GM18498 (cell line): ENCODE measurements around the gene BRD4.
"Not testable (repeated sequence)": the region's sequence is repeated elsewhere in the genome, so short reads cannot be mapped to it uniquely, and the experiment has no call there.

Source experiments
- ATAC-seq: cut with Tn5 transposase; IDR thresholded peaks from one replicate; pipeline ENCODE4 v1.9.1; 2021; ENCODE audit warnings: mild to moderate bottlenecking, moderate library complexity; ENCODE audit not compliant: unreplicated experiment

The BRD4 gene

GRCh38 chr19:15332311-15332996 is at the start of gene BRD4:
Gene BRD4, minus strand, starts transcription at chr19:15332539. Its CDS starts 59,440 bp downstream, at chr19:15273099.
- peak; percentile 55 for ATAC-seq

DNA sequence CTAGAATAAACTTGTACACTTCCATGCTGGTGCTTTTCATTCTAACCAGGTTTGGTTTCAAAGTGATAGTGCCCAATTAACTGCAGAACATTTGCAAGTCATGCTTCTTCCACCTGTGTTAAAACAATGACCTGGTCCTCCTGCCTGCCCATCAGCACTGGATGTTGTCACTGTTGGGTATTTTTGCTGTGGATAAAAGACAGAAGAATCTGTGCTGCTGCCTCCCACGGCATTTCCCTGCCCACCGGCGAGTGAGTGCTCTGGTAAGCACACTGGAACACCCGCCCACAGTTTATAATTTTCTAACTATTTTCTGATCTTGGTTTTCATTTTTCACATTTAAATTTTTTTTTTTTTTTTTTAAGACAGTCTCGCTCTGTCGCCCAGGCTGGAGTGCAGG is 49.5 kb upstream of the BRD4 start:
- ATAC-seq: no peak

GRCh38 chr19:15381429-15381828 is 49.1 kb upstream of the BRD4 start:
- no peak for ATAC-seq

DNA sequence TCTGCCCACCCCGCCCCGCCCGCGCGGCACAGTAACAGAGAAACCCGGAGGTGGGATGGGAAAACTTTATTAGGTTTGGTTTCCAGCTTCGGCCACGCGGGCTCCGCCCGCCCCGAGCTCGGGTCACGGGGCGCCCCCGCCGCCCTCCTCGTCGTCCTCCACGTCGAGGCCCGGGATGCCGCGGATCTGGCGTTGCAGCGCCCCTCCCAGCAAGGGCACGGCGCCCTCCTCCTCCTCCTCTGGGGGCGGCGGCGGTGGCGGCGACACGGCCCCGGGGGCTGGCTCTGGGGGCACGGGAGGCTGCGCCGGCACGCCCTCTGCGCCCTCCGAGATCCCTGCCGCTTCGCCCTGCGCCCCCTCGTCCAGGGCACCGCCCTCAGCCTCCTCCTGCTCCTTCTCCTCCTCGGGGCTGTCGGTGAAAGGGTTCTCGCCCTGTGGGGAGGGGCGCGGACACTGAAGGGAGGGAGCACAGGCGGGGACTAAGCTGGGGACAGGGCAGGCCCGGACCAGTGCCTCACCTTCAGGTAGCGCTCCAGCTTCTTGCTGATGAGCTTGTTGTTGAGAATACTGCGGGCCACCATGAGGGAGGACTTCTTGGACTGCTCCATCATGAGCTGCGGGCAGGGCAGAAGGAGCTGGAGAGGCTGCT is 47.8 kb upstream of the BRD4 start:
- peak; percentile 21 for ATAC-seq

- peak; percentile 81 for ATAC-seq
Measured at GRCh38 chr19:15379083-15379998, 47.0 kb upstream of the BRD4 start, which contains the start of gene AKAP8. Gene AKAP8, minus strand, starts transcription at chr19:15379787. Its CDS starts 56 bp downstream, at chr19:15379731.

- no peak for ATAC-seq
Measured at GRCh38 chr19:15378534-15379082, 46.3 kb upstream of the BRD4 start.

DNA sequence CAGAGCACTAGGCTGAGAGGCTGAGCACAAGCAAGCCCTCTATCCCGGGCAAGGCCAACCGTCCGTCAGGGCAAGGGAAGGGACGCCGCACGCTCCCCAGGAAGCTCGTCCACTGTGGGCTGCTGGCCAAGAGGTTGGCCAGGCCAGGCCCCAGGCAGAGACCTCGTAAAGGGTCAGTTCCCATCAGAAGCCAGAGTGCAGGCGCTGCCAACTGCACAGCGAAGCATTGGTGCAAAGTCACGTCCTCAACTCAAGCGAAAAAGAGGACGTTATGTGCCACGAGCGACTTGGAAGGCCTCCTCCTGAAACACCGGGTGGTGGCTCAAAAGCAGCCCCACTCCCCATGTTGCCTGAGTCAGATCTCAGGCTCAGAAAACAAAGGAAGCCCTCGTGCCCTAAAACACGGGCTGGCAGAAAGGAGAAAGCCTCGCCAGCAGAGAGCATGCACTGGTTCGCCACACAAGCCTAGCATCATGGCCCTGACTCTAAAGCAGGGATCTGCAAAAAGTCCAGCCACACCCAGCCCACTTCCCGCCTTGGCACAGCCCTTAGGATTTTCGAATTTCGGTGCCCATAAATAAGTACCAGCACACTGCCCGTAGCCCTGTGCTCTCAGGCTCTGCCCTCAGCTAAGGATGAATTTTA is 42.6 kb upstream of the BRD4 start:
- no peak for ATAC-seq

DNA sequence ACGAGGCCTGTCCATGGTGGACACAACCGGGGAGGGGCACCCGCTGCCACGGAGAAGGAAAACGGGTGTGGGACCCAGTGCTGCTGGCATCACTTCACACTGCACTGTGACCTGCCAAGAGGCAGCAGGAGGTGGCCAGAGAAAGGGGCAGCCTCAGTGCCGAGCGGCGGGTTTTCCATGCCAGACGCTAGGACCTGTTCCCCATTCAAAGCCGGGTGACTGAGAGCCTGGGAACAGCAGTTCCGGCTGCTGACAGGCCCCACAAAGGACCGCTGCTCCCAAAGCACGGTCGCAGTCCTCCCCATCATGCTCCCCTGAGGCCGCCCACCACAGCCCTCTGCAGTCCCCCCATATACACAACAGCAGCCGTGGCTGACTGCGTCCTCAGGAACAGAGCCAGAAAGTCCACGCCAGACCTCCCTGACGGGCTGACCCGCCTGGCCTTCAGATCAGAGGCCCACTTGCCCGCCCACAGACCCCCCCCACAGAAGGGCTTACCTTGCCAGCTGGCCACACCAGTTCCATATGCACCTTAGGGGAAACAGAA is 41.8 kb upstream of the BRD4 start:
- no peak for ATAC-seq

GRCh38 chr19:15373644-15374043 is 41.3 kb upstream of the BRD4 start:
- ATAC-seq: no peak

DNA sequence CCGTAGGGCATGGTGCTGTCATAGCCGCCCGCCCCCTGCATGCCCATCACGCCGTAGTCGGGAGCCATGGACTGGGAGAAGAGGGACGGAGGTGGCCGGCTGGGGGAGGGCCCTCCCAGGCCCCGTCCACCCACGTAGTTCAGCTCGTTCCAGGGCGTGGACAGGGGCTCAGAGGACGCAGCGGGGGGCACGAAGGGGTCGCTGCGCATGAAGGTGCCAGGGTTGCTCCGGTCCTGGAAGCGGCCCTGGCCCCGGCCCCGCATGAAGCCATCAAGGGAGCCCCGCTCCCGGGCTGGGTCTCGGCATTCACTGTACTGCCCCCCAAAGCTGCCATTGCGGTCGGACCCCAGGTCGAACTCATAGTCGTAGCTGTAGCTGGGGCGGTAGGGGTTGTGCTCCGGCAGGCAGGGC is 40.6 kb upstream of the BRD4 start:
- no peak for ATAC-seq

GRCh38 chr19:15372470-15372869 is 40.1 kb upstream of the BRD4 start:
- ATAC-seq: no peak

DNA sequence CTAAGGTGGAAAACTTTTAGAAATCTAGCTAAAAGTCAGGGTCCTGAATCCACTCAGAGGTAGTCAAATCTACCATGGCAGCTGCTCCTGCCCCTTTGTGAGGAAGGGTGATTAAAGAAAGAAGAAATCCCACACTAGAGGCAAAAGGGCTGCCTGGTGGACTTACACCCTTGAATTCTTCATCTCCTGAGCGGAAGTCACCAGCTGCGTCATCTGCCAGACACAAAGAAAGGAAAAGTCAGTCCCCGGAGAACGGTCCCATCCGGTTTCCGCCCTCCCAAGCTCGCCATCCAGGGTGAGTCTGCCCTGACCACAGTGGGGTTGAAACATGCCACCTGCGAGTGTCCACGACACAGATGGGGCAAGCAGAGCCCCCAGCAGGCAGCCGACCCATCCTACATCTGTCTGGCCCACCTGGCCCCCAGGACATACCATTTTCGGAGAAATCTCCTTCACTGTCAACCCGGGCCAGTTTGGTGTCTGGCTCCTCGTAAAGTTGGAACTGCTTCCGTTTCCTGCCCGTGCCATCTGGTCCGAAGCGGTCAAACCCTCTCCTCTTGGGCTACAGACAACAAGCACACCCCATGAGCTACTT is 39.5 kb upstream of the BRD4 start:
- ATAC-seq: no peak

DNA sequence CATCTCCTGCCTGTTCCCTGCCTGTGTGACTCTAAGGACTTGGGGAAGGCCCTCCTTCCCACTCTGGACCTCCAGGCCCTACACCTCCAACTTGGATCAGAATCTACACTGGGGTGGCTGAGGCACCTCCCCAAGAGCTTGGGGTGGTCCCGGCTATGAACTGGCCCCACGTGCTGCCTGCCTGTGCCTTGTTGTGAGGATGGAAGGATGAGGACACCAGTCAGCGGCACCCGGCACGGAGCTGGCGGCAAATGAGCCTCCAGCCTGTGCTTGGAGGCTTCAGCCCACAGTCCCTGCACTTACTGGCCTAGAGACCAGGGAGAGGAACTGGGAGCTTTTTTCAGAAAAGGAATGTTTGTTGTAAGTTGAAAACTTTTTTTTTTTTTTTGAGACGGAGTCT is 38.8 kb upstream of the BRD4 start:
- no peak for ATAC-seq

GRCh38 chr19:15369594-15369891 is 37.2 kb upstream of the BRD4 start:
- no peak for ATAC-seq

- ATAC-seq: no peak
Measured at GRCh38 chr19:15368798-15369593, 36.7 kb upstream of the BRD4 start.

- ATAC-seq: no peak
Measured at GRCh38 chr19:15368051-15368632, 35.8 kb upstream of the BRD4 start.

- no peak for ATAC-seq
Measured at GRCh38 chr19:15367439-15367838, 35.1 kb upstream of the BRD4 start.

DNA sequence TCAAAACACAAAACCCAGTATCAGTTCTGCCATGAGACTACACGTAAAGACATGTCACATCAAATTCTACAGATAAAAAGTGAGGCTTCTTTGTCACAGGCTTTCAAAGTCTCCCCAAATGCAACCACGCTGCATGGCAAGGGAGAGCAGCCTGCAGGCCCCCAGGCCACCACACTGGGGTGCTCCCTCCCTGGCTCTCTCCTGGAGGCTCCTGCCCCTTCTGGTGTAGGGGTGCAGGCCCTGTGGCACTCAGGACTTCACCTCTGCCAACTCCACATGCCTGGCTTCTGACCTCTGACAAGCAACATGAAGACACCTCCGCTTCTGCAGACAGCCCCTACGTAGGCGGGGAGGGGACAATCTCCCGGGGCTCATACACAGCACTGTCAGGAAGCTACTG is 32.9 kb upstream of the BRD4 start:
- ATAC-seq: no peak

DNA sequence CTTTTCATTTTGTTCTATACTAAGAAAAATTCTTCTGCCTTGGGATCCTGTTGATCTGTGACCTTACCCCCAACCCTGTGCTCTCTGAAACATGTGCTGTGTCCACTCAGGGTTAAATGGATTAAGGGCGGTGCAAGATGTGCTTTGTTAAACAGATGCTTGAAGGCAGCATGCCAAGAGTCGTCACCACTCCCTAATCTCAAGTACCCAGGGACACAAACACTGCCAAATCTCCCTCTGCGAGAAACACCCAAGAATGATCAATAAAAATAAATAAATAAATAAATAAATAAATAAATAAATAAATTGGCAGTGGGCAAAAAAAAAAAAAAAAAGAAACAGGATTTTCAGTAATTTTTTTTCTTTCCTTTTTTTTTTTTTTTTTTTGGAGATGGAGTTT is 31.5 kb upstream of the BRD4 start:
- ATAC-seq: not testable (repeated sequence)
